ENCODE results near the gene LCA5L.
A peak's percentile ranks its signal among the peaks of the same experiment; 100 is the strongest.
"Not testable (repeated sequence)": the region's sequence is repeated elsewhere in the genome, so short reads cannot be mapped to it uniquely, and the experiment has no call there.

LCA5L gene

DNA sequence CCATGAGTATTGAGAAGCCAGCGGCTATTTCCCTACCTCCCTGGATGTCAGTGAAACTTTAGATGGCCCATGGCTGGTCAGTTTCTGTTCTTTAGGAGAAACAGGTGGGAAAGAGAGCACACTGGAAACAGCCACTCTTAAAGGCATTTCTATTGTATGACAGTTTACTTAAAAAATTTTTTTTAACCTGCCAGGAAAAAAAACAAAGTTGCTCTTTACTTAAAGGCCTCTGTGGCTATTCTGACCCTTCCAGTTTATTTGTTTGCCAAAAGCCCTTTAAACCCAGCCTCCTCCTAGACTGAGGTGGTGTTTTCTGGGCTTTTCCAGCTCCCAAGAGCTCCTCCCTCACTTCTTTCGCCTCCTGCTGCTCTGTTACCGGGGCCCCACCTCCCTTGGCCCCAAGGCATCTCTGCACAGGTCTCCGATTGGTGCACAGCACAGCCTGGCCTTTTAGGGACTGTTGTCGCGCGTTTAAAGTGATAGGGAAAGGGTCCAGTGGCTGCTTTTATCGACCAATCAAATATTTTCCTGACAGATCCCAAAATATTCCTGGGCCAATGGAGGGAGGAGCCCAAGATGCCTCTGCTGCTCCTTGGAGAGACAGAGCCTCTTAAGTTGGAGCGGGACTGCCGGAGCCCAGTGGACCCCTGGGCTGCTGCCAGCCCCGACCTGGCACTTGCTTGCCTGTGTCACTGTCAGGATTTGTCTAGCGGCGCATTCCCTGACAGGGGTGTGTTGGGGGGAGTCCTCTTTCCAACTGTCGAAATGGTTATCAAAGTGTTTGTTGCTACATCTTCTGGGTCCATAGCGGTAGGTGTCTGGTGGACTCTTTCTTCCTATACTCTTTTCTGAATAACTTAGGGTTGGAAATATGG, 6.0 kb upstream of the LCA5L start, which contains the start of gene SH3BGR:
Gene SH3BGR, plus strand, starts transcription at position 639 of the 875 bp plus-strand sequence. Its CDS starts 127 bp downstream, at position 766.
- peak; percentile 33 for DNase-seq

DNA sequence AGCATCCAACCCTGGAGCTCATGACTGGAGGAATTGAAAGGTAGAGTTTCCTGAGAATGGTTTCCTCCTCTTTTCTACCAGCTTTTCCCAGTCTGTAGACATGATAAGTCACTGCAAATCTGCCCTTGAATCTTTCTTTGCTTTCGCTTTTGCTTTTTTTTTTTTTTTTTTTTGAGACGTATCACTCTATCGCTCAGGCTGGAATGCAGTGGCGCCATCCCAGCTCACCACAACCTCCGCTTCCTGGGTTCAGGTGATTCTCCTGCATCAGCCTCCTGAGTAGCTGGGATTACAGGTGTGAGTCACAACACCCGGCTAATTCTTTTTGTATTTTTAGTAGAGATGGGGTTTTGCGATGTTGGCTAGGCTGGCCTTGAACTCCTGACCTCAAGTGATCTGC, 1.7 kb upstream of the LCA5L start:
- DNase-seq = no peak

DNA sequence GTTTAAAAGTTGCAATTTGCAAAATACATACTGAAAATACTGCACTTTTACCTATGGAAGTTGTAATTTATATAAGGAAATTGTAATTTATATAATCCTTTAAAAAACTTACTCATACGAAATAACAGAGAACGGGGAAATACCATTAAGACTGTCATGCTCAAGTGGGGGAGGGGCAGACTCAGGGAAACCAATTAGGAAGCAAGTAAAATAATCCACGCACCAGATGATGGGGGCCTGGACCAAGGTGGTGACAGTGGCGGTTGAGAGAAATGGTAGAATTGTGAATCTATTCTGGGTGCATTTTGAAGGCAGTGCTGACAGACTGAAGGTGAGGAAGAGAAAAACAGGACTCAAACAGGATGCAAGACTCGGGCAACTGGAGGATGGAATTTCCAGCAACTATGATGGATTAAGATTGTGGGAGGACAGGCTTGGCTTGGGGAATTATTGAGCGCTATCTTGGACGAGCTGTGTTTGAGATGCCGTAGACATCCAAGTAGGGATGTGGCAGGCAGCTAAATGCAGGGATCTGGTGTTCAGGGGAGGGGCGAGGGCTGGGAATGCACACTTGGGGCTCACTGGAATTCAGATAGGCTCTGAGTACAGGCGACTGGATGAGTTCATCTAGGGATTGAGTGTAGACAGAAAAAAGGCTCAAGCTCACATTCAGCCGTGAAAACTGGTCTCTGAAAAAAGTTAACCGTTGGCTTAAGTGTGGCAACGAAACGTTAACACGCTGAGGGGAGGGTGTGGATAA, 977 bp downstream of the LCA5L start:
- DNase-seq = no peak

GRCh38 chr21:39441502-39442475, 3.8 kb downstream of the LCA5L start:
- peak; percentile 13 for DNase-seq

DNA sequence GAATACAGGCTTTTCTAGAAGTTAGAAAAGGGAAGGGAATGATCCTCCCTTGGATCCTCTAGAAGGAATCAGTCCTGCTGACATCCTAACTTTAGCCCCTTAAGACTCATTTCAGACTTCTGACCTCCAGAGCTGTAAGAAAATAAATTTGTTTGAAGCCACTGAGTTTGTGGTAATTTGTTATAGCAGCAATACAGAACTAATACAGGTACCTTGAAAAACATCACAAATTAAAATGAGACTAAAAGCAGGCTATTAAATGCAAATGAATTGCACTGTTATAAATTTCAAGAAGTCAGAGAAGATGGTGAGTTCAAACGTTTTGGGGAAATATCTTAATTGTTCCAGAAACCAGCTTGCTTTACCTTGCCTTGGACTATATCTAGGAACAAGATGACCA, 6.3 kb downstream of the LCA5L start:
- no peak for DNase-seq

- no peak for DNase-seq
Measured at GRCh38 chr21:39434950-39435349, 10.6 kb downstream of the LCA5L start.

- DNase-seq = no peak
Measured at GRCh38 chr21:39430954-39431353, 14.6 kb downstream of the LCA5L start.

DNA sequence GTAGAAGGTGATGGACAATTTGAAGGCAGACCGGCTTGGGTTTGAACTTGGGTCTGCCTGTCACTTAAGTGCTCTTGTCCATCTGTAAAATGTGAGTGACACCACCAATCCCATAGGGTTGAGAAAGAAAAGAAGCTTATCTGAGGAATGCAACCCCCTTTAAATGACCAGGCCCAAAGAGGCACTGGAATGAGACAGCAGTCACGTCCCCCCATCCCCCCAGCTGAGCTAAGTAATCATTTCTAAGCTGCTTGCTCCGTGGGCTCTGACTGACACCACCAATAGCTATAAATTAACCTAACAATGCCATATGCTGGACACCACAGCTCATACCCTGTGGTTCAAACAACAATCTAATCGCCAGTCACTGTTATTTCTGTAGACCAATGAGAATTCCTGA, 15.1 kb downstream of the LCA5L start:
- DNase-seq = no peak

DNA sequence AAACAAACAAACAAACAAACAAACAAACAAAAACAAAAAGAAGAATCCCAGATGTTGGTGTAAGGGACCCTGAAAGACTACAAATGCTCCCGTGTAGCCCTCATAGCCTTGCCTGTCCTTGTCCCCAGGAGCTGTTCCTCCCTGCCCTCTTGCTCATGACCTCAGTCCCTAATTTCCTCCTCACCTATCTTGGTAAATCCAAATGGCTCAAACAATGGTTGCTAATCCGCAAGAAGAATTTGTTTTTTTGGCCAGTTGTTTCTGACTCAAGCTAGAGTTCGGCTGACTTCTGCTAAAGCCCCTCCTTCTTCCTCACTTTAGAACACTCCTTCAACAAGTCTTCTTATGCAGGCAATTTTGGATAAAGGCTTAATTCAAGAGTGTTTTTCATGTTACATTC, 15.6 kb downstream of the LCA5L start:
- DNase-seq = no peak

DNA sequence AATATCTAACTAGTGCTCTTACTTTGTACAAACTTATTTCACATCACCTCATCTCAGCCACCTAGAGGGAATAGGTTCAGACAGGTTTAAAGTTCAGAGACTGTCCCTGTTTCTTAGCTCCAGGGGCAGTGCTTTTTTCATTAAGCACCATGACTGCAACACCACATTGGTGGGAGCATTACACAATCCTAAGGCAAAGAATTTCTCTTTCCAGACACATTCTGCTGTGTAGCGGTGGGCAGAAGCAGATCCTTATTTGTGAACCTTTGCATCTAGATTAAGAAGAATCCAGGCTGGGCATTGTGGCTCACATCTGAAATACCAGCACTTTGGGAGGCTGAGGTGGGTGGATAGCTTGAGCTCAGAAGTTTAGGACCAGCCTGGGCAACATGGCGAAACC, 16.1 kb downstream of the LCA5L start:
- no peak for DNase-seq

DNA sequence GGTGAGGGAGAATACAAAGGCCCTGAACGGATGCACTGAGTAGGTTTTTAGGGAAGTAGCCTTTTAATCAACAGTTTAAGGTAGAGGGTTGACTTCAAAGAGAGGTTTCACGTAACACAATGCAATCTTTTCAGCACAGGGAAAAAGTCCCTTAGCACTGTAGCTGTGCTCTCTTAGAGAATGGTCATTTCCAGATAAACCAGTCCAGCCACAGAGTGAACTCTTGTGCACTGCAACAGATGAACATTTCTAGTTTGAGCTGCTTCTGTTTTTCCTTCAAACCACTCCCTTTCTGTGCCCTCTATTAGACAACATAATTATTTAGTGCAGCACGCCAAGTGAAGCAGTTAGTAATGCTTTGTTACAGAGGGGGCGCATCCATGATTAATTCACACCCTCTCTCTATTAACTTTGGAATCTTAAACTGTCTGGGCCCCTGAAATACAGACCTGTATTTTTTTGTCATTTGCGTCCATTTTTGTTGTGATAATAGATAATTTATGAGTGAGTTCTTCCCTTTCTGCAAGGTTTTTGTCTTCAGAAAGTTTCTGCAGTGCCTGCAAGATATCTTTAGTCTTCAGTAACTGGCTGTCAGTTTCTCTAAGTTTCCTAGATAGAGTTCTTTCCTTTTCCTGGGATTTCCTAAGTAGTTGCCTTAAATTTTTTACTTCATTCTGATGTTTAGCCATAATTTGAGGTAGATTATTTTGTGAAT, 22.9 kb downstream of the LCA5L start:
- DNase-seq = no peak

DNA sequence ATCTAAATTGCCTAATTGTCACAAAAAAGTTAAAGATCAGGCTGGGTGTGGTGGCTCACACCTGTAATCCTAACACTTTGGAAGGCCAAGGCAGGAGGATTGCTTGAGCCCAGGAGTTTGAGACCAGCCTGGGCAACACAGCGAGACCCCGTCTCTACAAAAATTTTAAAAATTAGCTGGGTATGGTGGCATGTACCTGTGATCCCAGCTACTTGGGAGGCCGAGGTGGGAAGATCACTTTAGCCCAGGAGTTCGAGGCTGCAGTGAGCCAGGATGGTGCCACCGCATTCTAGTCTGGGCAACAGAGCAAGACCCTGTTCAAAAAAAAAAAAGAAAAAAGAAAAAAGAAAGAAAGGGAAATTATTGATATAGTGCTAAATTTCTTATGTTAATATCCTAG, 26.4 kb downstream of the LCA5L start:
- DNase-seq = not testable (repeated sequence)

DNA sequence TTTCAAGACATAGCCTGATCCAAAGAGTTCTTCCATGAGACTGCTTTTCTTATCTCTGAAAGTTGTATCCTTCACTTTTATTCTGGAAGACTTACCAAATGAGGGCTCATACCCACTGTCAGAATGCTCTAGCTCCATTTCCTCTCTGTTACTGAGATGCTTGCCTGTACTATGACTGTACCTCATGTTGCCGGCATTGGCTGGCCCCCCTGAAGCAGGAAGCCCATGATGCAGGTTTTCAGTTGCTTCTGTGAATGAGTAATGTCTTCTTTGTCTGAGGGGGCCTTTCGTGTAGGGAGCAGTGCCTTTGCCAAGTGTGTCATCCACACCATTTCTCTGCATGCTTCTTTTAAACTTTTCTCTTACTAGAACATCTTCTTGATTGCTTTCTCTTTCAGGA, 39.5 kb downstream of the LCA5L start:
- DNase-seq = no peak

- DNase-seq = no peak
Measured at GRCh38 chr21:39400173-39400572, 45.4 kb downstream of the LCA5L start.

DNA sequence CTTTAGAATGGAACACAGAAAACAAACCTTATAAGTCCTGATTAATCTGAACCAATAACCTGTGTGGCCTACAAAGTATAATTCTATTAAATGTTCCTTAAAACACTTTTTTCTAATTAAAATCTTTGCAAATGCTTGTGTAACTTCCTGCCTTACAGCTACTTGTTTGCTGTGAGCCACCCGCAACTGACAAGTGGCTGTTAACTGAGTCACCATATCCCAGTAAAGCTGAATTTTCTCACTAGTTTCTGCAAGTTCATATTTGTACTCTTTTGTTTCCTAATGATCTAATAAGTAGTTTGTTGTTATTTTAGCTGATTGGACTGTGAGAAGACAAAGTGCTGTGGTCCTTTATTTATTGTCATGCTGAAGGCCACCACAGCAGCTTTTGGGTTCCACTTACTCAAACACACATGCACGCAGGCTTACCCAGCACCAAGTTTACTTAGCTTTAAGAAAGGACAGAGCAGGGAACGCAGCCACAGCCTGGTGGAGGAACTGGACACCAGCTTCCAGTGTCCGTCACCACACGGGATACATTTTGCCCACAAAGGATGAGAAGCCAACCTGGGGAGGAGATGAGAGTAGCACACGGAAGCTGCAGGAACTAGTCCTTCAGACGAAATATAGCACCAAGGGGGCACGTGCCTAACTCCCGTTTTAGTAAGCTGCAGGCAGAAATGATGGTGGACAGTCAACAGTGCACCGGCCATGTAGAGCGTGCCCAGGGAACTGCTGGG, 47.8 kb downstream of the LCA5L start:
- DNase-seq = no peak

DNA sequence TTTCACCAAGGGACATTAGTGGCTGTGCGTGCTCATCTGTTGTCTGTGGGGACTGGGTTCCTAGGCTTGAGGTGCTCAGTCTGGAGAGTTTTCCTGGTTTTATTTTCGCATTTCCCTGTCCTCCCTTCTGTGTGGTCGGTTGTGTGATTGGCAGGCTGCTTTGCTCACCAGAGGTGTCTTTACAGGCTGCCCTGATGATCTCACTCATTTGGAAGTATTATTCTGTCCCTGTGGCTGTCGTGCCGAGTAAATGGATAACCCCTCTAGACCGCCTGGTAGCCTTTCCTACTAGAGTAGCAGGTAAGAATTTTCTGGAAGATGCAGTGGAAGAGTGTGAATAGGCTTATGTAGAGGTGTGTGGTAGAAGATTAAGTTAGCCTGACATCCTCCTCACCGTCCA, 52.6 kb downstream of the LCA5L start:
- DNase-seq = no peak

DNA sequence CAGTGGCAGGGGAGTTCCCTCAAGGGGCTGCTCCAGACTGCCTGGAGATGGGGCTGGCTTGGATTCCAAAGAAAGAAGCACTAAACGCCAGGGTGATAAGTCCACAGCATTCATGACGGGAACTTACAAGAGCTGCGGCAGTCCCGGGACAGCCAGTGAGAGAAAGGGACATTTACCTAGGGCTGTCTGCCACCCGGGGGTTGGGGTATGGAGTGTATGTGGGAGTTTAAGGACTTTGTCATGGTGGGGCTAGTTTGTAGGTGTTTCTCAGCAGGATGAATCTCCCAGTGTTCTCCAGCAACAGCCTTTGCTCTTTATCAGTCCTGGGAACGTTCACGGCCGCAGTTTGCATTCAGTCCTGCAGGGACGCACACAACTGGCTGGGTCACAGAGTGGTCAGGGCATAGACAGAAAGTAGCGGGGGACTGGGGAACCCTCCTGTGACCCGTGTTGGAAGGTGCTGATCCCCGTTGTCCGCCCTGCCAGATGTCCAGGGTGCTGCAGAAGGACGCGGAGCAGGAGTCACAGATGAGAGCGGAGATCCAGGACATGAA, 55.3 kb downstream of the LCA5L start:
- no peak for DNase-seq

GRCh38 chr21:39388811-39389155, 56.8 kb downstream of the LCA5L start:
- no peak for DNase-seq

GRCh38 chr21:39388038-39388810, 57.4 kb downstream of the LCA5L start:
- DNase-seq = peak; percentile 45

DNA sequence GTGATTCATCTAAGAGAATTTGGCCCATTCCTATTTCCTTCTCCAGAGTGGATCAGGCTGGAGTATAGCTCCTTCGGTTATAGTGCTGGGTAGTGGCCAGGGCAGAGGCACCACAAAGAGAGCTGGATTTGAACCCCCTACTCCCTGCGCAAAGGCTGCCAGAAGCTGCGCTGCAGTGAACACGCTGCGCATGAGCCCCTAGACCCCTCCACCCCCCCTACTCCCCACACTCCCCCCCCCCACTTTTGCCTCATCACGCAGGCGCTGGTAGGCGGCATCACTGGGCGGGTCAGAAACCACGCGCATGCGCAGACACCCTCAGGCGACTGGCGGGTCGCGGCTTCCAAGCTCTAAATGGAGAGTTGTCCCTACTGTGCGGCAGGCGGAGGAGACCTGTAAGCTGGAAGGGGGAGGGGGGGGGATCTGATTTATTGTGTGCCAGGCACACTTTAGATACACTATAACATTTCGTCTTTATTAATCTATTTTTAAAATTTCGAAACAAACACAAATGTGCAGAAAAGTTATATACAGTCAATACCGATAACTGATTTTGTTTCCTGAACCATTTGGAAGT, 58.0 kb downstream of the LCA5L start:
- peak; percentile 76 for DNase-seq

All from NCI-H510A (cell line).